Endodermal cell (in vitro differentiated cells): ENCODE measurements around the gene PRR35. TPM values are rescaled to one million over a fixed set of nuclear protein-coding genes. Genes with fewer than 3 reads are reported as not detected.
A peak's percentile ranks its signal among the peaks of the same experiment; 100 is the strongest.

Source experiments
- DNase-seq: peaks from one replicate; pipeline ENCODE4 v3.0.0-alpha.2; 2017
- H3K27ac ChIP-seq: 2 replicates; pipeline ENCODE4 v1.5.1; 2013; ENCODE audit warnings: mild to moderate bottlenecking, low read depth, low read length, moderate library complexity
- H3K27me3 ChIP-seq: 2 replicates; pipeline ENCODE4 v1.6.1; 2013; ENCODE audit warnings: mild to moderate bottlenecking, low read length, moderate library complexity; ENCODE audit not compliant: insufficient read depth, control insufficient read depth, poor library complexity, severe bottlenecking
- H3K36me3 ChIP-seq: 2 replicates; pipeline ENCODE4 v1.7.0; 2013; ENCODE audit warnings: mild to moderate bottlenecking, low read length, moderate library complexity; ENCODE audit not compliant: control insufficient read depth, insufficient read depth
- H3K4me1 ChIP-seq: one replicate; pipeline ENCODE4 v1.7.0; 2013; ENCODE audit warnings: low read length; ENCODE audit not compliant: control insufficient read depth, insufficient read depth
- H3K4me3 ChIP-seq: 2 replicates; pipeline ENCODE4 v1.5.1; 2013; ENCODE audit warnings: mild to moderate bottlenecking, low read length, moderate library complexity
- H3K9ac ChIP-seq: 2 replicates; pipeline ENCODE4 v1.6.1; 2013; ENCODE audit warnings: mild to moderate bottlenecking, low read length, moderate library complexity; ENCODE audit not compliant: poor library complexity, severe bottlenecking; ENCODE audit errors: extremely low read depth
- H3K9me3 ChIP-seq: 2 replicates; pipeline ENCODE4 v1.6.1; 2013; ENCODE audit warnings: mild to moderate bottlenecking, low read length, moderate library complexity; ENCODE audit not compliant: control insufficient read depth
- H3K27ac Mint-ChIP-seq: 2 replicates; pipeline ENCODE4 v1.8.0; 2020; ENCODE audit warnings: mixed read lengths
- H3K27me3 Mint-ChIP-seq: 2 replicates; pipeline ENCODE4 v1.8.0; 2021; ENCODE audit warnings: mild to moderate bottlenecking, mixed read lengths; ENCODE audit not compliant: insufficient read depth
- H3K36me3 Mint-ChIP-seq: 2 replicates; pipeline ENCODE4 v1.8.0; 2020; ENCODE audit warnings: low read depth, mixed read lengths
- H3K4me1 Mint-ChIP-seq: 2 replicates; pipeline ENCODE4 v1.8.0; 2020; ENCODE audit warnings: mixed read lengths
- H3K4me3 Mint-ChIP-seq: 2 replicates; pipeline ENCODE4 v1.8.0; 2020; ENCODE audit warnings: mild to moderate bottlenecking, moderate library complexity, mixed read lengths
- H3K9me3 Mint-ChIP-seq: 2 replicates; pipeline ENCODE4 v1.8.0; 2020; ENCODE audit warnings: mild to moderate bottlenecking, mixed read lengths
- WGBS, 2 experiments: methylation state at CpG; one replicate each; pipeline versions ENCODE4 v1.1.5 to v1.1.7; 2013; ENCODE audit warnings: missing lambda C conversion rate in 2 of 2, mixed read lengths in 1 of 2; ENCODE audit not compliant: insufficient coverage in 1 of 2, insufficient read length in 1 of 2; 5-methylcytosine and 5-hydroxymethylcytosine counted together
- total RNA-seq, 2 donors: library from RNA; stranded (reverse); fragmentation: NEBNext Ultra II Directional in 1 of 2; extraction: Animal tissue kit (Norgen Biotek cat#: 25700) in 1 of 2; gene quantifications; 2 replicates in 1 of 2; 3 replicates in 1 of 2; pipeline ENCODE4 v1.2.1, GENCODE V29; 2021
- TF ChIP-seq, protein P1 (sequence below): fragments of 200-600 bp; sonication (generic); conservative IDR thresholded peaks from 2 replicates; pipeline ENCODE4 v1.5.0; 2021; ENCODE audit warnings: antibody characterized with exemption, mild to moderate bottlenecking

PRR35 gene
- total RNA-seq, 2 donors from 2014 or later = 0.29 to 0.62 TPM

DNA sequence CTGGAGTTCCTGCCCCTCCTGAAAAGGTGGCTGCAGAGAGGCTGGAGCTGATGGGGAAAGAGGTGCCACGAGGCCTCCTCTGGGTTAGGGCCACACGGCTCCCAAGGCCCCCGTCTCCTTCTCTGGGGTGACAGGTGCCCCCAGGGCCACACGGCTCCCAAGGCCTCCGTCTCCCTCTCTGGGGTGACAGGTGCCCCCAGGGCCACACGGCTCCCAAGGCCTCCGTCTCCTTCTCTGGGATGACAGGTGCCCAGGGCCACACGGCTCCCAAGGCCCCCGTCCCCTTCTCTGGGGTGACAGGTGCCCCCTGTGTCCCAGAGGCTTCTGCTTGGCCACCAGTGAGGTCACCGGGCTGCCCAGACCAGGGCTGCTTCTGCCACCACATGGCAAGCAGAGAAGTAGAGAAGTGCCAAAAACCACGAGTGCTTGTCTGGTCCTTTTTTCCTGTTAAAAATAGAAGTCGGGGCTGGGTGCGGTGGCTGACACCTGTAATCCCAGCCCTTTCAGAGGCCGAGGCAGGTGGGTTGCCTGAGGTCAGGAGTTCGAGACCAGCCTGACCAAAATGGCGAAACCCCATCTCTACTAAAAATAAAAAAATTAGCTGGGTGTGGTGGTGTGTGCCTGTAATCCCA lies 28.6 kb upstream of the PRR35 start:
- Histone ChIP-seq H3K4me1 (peaks cover 12% of the 10 kb centered on the region), H3K4me3 (no peak overlapping the region), H3K27ac (no peak overlapping the region), H3K9ac (no peak overlapping the region), H3K27me3 (no peaks in the 10 kb centered on the region), H3K36me3 (peaks cover 3% of the 10 kb centered on the region), H3K9me3 (no peaks in the 10 kb centered on the region)
- Mint-ChIP-seq H3K27ac (no peak overlapping the region), H3K27me3 (no peaks in the 10 kb centered on the region), H3K4me3 (no peak overlapping the region), H3K36me3 (no peaks in the 10 kb centered on the region), H3K9me3 (no peaks in the 10 kb centered on the region), H3K4me1 (peaks cover 10% of the 10 kb centered on the region)
- WGBS, 2 experiments = 96 to 100% methylated on average over 6 to 15 of the region's 16 CpGs
- TF ChIP-seq, protein P1, sequence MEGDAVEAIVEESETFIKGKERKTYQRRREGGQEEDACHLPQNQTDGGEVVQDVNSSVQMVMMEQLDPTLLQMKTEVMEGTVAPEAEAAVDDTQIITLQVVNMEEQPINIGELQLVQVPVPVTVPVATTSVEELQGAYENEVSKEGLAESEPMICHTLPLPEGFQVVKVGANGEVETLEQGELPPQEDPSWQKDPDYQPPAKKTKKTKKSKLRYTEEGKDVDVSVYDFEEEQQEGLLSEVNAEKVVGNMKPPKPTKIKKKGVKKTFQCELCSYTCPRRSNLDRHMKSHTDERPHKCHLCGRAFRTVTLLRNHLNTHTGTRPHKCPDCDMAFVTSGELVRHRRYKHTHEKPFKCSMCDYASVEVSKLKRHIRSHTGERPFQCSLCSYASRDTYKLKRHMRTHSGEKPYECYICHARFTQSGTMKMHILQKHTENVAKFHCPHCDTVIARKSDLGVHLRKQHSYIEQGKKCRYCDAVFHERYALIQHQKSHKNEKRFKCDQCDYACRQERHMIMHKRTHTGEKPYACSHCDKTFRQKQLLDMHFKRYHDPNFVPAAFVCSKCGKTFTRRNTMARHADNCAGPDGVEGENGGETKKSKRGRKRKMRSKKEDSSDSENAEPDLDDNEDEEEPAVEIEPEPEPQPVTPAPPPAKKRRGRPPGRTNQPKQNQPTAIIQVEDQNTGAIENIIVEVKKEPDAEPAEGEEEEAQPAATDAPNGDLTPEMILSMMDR = no peak
- no peak for DNase-seq

DNA sequence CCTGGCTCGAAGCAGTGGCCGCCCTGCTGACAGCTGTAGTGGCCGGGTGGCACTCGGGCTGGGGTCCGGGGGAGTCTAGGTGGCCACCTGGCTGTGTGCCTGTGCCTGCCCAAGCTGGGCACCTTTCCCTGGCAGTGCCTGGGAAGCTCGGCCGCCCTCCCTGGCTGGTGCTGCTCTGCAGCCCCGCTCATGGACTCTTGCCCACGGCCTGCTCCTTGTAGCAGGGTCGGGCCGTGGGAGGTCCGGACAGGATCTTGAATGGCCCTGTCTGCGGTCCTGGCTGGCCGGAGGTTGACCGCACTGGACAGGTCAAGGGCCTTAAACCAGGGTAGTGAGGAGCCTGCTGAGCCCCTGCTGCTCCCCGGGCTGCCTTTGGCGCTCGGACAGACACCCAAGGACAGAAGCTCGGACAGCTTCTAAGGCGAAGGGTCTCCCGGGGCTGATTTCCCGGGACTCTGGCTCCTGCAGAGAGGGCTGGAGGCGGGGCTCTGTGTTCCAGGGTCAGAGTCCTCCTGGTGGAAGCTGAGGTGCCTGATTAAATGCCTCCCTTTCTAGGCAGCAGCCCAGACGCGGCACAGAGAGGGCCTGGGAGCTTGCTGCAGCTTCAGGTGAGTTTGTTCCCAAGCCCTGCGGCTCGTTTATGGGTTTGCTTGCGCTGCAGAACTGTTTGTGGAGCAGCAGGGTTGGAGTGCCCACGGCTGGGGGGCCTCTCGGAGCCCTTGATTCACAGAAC lies 26.6 kb upstream of the PRR35 start:
- Mint-ChIP-seq H3K27ac (no peak overlapping the region), H3K36me3 (peaks cover 6% of the 10 kb centered on the region), H3K4me3 (no peak overlapping the region), H3K4me1 (peaks cover 9% of the 10 kb centered on the region), H3K27me3 (no peaks in the 10 kb centered on the region), H3K9me3 (no peaks in the 10 kb centered on the region)
- H3K4me3 ChIP-seq = no peak overlapping the region
- WGBS, 2 experiments = 84 to 87% methylated on average over 26 to 30 of the region's 30 CpGs
- DNase-seq = peak; percentile 84
- no peaks in the 10 kb centered on the region for H3K27me3 ChIP-seq
- TF ChIP-seq, protein P1 = peak; percentile 46
- peaks cover 12% of the 10 kb centered on the region for H3K4me1 ChIP-seq
- H3K9me3 ChIP-seq = no peaks in the 10 kb centered on the region
- no peak overlapping the region for H3K27ac ChIP-seq
- no peak overlapping the region for H3K9ac ChIP-seq
- H3K36me3 ChIP-seq = peaks cover 9% of the 10 kb centered on the region

GRCh38 chr16:534135-534534 lies 26.1 kb upstream of the PRR35 start:
- no peak overlapping the region for H3K27ac Mint-ChIP-seq
- DNase-seq = no peak
- TF ChIP-seq, protein P1 = no peak
- Histone ChIP-seq H3K4me3 (no peak overlapping the region), H3K36me3 (peaks cover 9% of the 10 kb centered on the region), H3K9ac (no peak overlapping the region), H3K4me1 (peaks cover 12% of the 10 kb centered on the region), H3K27ac (no peak overlapping the region), H3K9me3 (no peaks in the 10 kb centered on the region), H3K27me3 (no peaks in the 10 kb centered on the region)
- H3K4me1 Mint-ChIP-seq = peaks cover 3% of the 10 kb centered on the region
- no peak overlapping the region for H3K4me3 Mint-ChIP-seq
- H3K27me3 Mint-ChIP-seq = no peaks in the 10 kb centered on the region
- 90 to 93% methylated on average over 15 to 21 of the region's 21 CpGs for WGBS, 2 experiments
- peaks cover 10% of the 10 kb centered on the region for H3K36me3 Mint-ChIP-seq
- H3K9me3 Mint-ChIP-seq = no peaks in the 10 kb centered on the region
